ENCODE results near the gene NONO.
"Not testable (repeated sequence)": the region's sequence is repeated elsewhere in the genome, so short reads cannot be mapped to it uniquely, and the experiment has no call there.

Gene NONO, protein sequence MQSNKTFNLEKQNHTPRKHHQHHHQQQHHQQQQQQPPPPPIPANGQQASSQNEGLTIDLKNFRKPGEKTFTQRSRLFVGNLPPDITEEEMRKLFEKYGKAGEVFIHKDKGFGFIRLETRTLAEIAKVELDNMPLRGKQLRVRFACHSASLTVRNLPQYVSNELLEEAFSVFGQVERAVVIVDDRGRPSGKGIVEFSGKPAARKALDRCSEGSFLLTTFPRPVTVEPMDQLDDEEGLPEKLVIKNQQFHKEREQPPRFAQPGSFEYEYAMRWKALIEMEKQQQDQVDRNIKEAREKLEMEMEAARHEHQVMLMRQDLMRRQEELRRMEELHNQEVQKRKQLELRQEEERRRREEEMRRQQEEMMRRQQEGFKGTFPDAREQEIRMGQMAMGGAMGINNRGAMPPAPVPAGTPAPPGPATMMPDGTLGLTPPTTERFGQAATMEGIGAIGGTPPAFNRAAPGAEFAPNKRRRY

DNA sequence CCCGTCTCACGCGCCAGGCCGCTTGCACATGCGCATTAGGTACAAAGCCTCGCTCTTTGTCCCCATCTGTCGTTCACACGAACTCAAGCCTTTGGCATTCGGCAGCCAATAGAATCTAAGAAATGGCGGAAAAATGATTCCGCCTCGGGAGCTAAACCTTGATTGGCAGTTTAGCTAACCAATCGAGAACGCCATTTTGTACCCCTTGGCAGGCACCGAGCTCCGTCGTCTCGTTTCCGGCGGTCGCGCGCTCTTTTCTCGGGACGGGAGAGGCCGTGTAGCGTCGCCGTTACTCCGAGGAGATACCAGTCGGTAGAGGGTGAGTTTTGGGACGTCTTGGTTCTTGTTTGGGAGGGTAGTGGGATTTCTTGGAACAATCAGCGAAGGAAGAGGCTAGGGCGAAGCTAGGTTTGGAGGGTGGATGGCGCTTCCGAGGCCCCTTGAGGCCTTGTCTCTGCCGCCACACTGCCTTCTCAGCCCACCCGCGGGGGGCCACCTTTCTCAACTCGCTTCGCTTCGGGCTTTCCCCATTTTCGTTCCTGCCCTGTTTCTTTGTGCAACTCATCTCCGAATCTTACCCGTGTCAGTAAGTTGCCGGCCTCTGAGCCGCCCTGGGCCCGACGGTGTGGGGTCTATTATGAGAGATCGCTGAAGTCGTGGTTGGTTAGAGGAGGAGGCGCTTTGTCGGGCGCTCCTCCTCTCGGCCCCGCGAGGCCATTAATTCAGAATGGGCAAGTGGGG is at the start of gene NONO:
Gene NONO, plus strand, starts transcription at position 233 of the 741 bp plus-strand sequence. CDS start 7,003 bp downstream, outside the sequence.
- peak; percentile 95 for DNase-seq

GRCh38 chrX:71235482-71235881 is 48.0 kb upstream of the NONO start:
- no peak for DNase-seq

DNA sequence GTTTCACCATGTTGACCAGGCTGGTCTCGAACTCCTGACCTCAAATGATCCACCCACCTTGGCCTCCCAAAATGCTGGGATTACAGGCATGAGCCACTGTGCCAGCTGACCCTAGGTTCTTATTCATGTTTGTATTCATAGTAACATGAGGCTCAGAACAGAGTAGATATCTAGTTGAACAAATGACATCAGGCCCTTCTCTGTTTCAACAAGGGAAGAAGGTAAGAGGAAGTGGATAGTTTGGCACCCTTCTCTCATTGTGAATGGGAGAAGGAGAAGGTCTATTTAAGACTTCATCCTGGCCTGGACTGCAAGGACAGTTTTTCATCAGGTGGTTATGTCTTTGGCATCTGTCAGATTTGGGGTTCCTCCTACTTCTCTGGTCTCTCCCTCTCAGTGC is 46.6 kb upstream of the NONO start:
- DNase-seq: no peak

- DNase-seq: no peak
Measured at GRCh38 chrX:71239781-71240180, 43.7 kb upstream of the NONO start.

GRCh38 chrX:71241301-71241700 is 42.1 kb upstream of the NONO start:
- no peak for DNase-seq

GRCh38 chrX:71244359-71245128 is 38.9 kb upstream of the NONO start:
- no peak for DNase-seq

- DNase-seq: no peak
Measured at GRCh38 chrX:71245159-71245558, 38.3 kb upstream of the NONO start.

DNA sequence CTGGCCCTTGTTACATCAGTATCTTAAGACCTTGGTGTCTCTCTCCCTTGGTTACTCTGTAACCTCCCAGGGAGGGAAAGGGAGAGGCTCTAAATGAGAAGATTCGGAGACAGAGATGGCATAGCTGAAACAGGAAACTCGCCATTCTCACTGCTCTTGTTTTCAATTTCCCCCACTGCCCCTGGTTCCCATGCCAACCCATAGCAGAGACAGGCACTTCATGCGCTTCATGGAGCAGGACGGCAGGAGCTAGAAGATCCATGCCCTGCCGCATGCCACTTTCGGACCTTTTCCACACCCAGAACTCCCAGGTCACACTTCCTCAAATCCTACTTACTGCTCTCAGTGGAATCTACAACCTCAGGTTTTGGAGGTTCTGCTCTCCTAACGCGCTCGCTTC is 32.6 kb upstream of the NONO start:
- no peak for DNase-seq

- no peak for DNase-seq
Measured at GRCh38 chrX:71251466-71251973, 31.9 kb upstream of the NONO start.

- DNase-seq: no peak
Measured at GRCh38 chrX:71252221-71252620, 31.2 kb upstream of the NONO start.

GRCh38 chrX:71253253-71254091 is 30.0 kb upstream of the NONO start:
- DNase-seq: peak; percentile 59

DNA sequence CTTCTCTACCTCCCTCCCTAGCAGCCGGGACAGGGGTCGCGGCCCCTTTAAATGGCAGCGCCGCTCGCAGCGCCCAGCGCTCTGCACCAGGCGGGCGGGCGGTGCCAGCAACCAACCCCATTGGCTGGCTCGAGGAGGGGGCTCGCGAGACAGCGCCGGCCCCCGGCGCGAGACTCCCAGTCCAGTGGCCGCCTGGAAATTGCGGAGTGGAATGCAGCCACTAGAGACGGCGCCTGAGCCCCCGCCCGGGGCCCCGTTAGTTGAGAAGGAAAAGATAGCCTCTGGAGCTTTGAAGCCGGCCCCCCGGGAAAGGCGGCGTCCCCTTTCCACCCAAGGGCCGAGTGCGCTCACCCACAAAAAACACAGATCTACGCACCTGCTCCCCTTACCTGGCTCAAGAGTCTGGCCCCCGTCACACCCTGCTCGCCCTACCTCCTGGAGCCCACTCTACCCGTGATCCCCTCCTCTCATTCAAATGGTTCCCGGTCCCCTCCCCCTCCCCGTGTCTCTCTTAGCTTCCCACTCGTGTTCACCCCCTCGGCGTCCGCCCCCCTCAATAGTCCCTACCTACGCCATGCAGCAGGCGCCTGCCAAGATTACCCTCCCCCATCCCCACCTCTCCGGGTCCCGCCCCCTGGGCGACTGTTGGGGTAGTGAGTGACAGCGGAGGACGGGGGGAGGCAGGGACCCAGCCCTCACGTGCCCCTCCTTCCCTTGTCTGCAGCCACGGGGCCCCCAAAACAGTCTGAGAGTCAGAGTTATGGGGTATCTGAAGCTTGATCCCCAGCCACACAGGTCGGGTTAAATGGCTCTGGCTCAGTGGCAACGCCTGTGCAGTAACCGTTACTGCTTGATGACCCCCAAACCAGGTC is 29.1 kb upstream of the NONO start, which contains the start of gene ZMYM3:
Gene ZMYM3, minus strand, starts transcription at position 49 of the 872 bp plus-strand sequence. CDS start 885 bp downstream, outside the sequence.
- DNase-seq: peak; percentile 91

DNA sequence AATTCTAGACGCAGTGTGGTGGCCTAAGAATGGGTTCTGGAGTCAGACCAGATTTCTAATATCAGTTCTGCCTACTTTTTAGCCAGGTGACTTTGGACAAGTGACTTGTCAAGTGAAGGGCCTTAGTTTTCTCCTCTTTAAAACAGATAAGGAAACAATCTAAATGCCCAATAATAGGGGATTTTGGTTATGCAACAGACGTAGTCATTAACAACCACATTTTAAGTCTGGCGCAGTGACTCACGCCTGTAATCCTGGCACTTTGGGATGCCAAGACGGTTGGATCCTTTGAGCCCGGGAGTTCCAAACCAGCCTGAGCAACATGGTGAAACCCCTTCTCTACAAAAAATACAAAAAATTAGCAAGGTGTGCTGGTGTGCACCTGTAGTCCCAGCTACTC is 27.4 kb upstream of the NONO start:
- no peak for DNase-seq

DNA sequence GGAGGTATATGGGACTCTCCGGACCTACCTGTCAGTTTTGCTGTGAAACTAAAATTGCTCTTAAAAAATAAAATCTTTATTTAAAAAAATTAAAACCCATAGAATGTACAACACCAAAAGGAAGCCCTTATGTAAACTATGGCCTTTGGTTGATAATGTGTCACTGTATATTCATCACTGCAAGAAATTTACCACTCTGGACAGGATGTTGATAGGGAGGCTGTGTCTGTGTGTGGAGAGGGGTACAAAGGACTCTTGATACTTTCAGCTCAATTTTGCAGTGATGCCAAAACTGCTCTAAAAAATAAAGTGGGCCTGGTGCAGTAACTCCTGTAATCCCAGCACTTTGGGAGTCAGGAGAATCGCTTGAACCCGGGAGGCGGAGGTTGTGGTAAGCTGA is 26.6 kb upstream of the NONO start:
- no peak for DNase-seq

GRCh38 chrX:71268624-71269023 is 14.8 kb upstream of the NONO start:
- DNase-seq: not testable (repeated sequence)

DNA sequence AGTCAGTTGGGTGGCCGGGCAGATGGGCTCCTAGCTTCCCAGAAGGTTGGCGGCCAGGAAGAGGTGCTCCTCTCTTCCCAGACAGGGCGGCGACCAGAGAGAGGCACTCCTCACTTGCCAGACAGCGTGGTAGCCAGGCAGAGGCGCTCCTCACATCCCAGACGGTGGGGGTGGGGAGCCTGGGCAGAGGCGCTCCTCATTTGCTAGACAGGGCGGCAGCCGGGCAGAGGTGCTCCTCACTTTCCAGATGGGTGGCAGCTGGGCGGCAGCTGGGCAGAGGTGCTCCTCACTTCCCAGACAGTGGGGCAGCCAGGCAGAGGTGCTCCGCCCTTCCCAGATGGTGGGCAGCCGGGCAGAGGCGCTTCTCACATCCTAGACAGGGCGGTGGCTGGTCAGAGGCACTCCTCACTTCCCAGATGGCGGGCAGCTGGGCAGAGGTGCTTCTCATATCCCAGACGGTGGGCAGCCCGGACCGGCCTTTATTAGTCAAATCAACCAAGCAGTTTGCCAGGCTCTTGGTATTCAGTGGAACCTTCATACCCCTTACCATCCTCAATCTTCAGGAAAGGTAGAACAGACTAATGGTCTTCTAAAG is 13.5 kb upstream of the NONO start:
- no peak for DNase-seq

DNA sequence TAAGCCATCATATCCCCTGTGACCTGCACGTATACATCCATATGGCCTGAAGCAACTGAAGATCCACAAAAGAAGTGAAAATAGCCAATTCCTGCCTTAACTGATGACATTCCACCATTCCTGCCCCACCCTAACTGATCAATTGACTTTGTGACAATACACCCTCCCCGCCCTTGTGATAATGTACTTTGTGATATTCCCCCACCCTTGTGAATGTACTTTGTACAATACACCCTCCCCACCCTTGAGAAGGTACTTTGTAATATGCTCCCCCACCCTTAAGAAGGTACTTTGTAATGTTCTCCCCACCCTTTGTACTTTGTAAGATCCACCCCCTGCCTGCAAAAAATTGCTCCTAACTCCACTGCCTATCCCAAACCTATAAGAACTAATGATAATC is 11.1 kb upstream of the NONO start:
- not testable (repeated sequence) for DNase-seq

- not testable (repeated sequence) for DNase-seq
Measured at GRCh38 chrX:71281300-71281699, 2.1 kb upstream of the NONO start.

GRCh38 chrX:71282514-71283402 is 677 bp upstream of the NONO start:
- no peak for DNase-seq
